K562 (cell line): ENCODE data around the gene ECM1. TPM values are rescaled to one million over a fixed set of nuclear protein-coding genes. Genes with fewer than 3 reads are reported as not detected.

ENCODE experiments used
- ATAC-seq: fragments of 200-7000 bp; cut with Tn5 transposase; 3 replicates; pipeline ENCODE4 v1.9.1; 2020; ENCODE audit warnings: moderate library complexity
- BruUV-seq: library from RNA; stranded (reverse); fragments of 400-500 nt; replicated peaks from 2 replicates; lab custom pipeline; 2021; lab: Mats Ljungman, UMichigan
- CTCF ChIA-PET: fragments of 300-600 bp; formaldehyde crosslinking; extraction: SDS; loops from one replicate; lab custom pipeline; 2021; ENCODE audit warnings: low intra/inter-chr PET ratio; lab: Yijun Ruan, JAX
- POLR2A ChIA-PET: fragments of 300-600, 350-650 bp; sonication (Branson Sonifier 250); formaldehyde crosslinking; extraction: SDS; loops from one replicate; lab custom pipeline; 2021; ENCODE audit warnings: antibody characterized with exemption, inconsistent platforms; lab: Yijun Ruan, JAX
- DNase-seq, 4 experiments: peaks; one replicate each; pipeline versions ENCODE4 v3.0.0 to v3.0.0-alpha.2; 2011 to 2018; ENCODE audit warnings: low spot score in 3 of 4, mixed read lengths in 3 of 4; ENCODE audit errors: extremely low read depth in 1 of 4
- FAIRE-seq: peaks from 2 replicates; lab custom pipeline; 2011; peaks lifted over from hg19 to GRCh38; lab: Jason Lieb, UNC
- H2AFZ ChIP-seq: 2 replicates; pipeline ENCODE4 v1.6.0; 2011; ENCODE audit warnings: low read depth, low read length, control low read depth, inconsistent platforms
- H3K27ac ChIP-seq: fragments of 200-600 bp; 3 replicates; pipeline ENCODE4 v1.8.0; 2011; ENCODE audit warnings: low read depth, mild to moderate bottlenecking, control low read depth, inconsistent platforms, low read length, moderate library complexity, mixed read lengths; ENCODE audit errors: extremely low read depth
- H3K27me3 ChIP-seq, 2 experiments: fragments of 300-600 bp in 1 of 2; 2 replicates in 1 of 2; 3 replicates in 1 of 2; pipeline versions ENCODE4 v1.6.0 to v1.8.0; 2011; ENCODE audit warnings: inconsistent platforms in 2 of 2, low read length in 2 of 2, mild to moderate bottlenecking in 1 of 2, mixed read lengths in 1 of 2, moderate library complexity in 1 of 2; ENCODE audit not compliant: control insufficient read depth in 2 of 2, insufficient read depth in 2 of 2
- H3K36me3 ChIP-seq: fragments of 300-600 bp; 3 replicates; pipeline ENCODE4 v1.8.0; 2011; ENCODE audit warnings: mild to moderate bottlenecking, low read length, inconsistent platforms; ENCODE audit not compliant: control insufficient read depth, insufficient read depth
- H3K4me1 ChIP-seq, 2 experiments: fragments of 200-600 bp in 1 of 2; replicated peaks in 1 of 2; 2 replicates in 1 of 2; 3 replicates in 1 of 2; pipeline versions ENCODE4 v1.5.1 to v1.8.0; 2011; ENCODE audit warnings: inconsistent platforms in 2 of 2, low read length in 2 of 2, mild to moderate bottlenecking in 1 of 2, mixed read lengths in 1 of 2, moderate library complexity in 1 of 2; ENCODE audit not compliant: control insufficient read depth in 2 of 2, insufficient read depth in 2 of 2
- H3K4me2 ChIP-seq: 2 replicates; pipeline ENCODE4 v1.6.1; 2011; ENCODE audit warnings: low read length, control low read depth, inconsistent platforms, mixed read lengths; ENCODE audit not compliant: insufficient read depth
- H3K4me3 ChIP-seq: fragments of 200-600 bp; sonication (generic), shearing (Covaris generic); 2 replicates; pipeline ENCODE4 v1.5.1; 2016; ENCODE audit warnings: control low read depth, inconsistent platforms
- H3K79me2 ChIP-seq: fragments of 200-600 bp; 3 replicates; pipeline ENCODE4 v1.8.0; 2011; ENCODE audit warnings: low read length, inconsistent platforms; ENCODE audit not compliant: control insufficient read depth, insufficient read depth
- H3K9ac ChIP-seq, 2 experiments: 2 replicates each; pipeline versions ENCODE4 v1.6.0 to v1.6.1; 2011; ENCODE audit warnings: low read depth in 2 of 2, low read length in 2 of 2, control low read depth in 1 of 2, inconsistent platforms in 1 of 2, mild to moderate bottlenecking in 1 of 2, mixed read lengths in 1 of 2; ENCODE audit not compliant: insufficient read depth in 1 of 2
- H3K9me1 ChIP-seq: one replicate; pipeline ENCODE4 v1.6.0; 2011; ENCODE audit warnings: inconsistent platforms, mild to moderate bottlenecking, low read length, moderate library complexity; ENCODE audit not compliant: control insufficient read depth, insufficient read depth
- H3K9me3 ChIP-seq: replicated peaks from 2 replicates; pipeline ENCODE4 v1.5.1; 2011; ENCODE audit warnings: low read depth, low read length, inconsistent platforms; ENCODE audit not compliant: control insufficient read depth, insufficient read depth
- H4K20me1 ChIP-seq: replicated peaks from 2 replicates; pipeline ENCODE4 v1.6.1; 2011; ENCODE audit warnings: low read length, inconsistent platforms, mixed read lengths; ENCODE audit not compliant: control insufficient read depth, insufficient read depth
- CC2D1A ChIP-seq: fragments of 450-650 bp; IDR thresholded peaks from 2 replicates; pipeline ENCODE4 v1.6.1; 2017; ENCODE audit warnings: mild to moderate bottlenecking
- CCNT2 ChIP-seq: IDR thresholded peaks from 2 replicates; pipeline ENCODE4 v1.6.1; 2011; ENCODE audit warnings: borderline replicate concordance, low read depth, mild to moderate bottlenecking, moderate library complexity, mixed read lengths, low read length; ENCODE audit not compliant: insufficient read length; ENCODE audit errors: extremely low read depth
- CEBPG ChIP-seq, 3 experiments: fragments of 200-800 bp in 1 of 3; sonication (Bioruptor generic) in 1 of 3; sonication (generic) in 1 of 3; formaldehyde crosslinking in 1 of 3; IDR thresholded peaks in 2 of 3; conservative IDR thresholded peaks in 1 of 3; 2 replicates each; pipeline versions ENCODE4 v1.6.1 to v1.8.0; 2016 to 2022; ENCODE audit warnings: missing compliant biosample characterization in 2 of 3, missing genetic modification characterization in 2 of 3, mild to moderate bottlenecking in 1 of 3, missing genetic modification reagents in 1 of 3
- CTCFL ChIP-seq: IDR thresholded peaks from 2 replicates; pipeline ENCODE4 v1.6.1; 2011; ENCODE audit warnings: borderline replicate concordance, low read depth, mild to moderate bottlenecking, moderate library complexity, low read length; ENCODE audit not compliant: insufficient read depth, poor library complexity, severe bottlenecking
- DEAF1 ChIP-seq: fragments of 450-650 bp; formaldehyde crosslinking; IDR thresholded peaks from 2 replicates; pipeline ENCODE4 v1.4.0; 2020; ENCODE audit warnings: mild to moderate bottlenecking, moderate library complexity
- ELF1 ChIP-seq: fragments of 200-800 bp; sonication (Bioruptor generic); IDR thresholded peaks from 2 replicates; pipeline ENCODE4 v1.6.1; 2016; ENCODE audit warnings: missing genetic modification characterization, missing compliant biosample characterization
- GATAD2A ChIP-seq: fragments of 450-650 bp; IDR thresholded peaks from 2 replicates; pipeline ENCODE4 v1.6.1; 2017
- HNRNPL ChIP-seq: fragments of 200-400 bp; formaldehyde crosslinking; IDR thresholded peaks from 2 replicates; pipeline ENCODE4 v1.6.1; 2017; ENCODE audit warnings: low read depth, mild to moderate bottlenecking, low read length
- KLF13 ChIP-seq: fragments of 450-650 bp; IDR thresholded peaks from 2 replicates; pipeline ENCODE4 v1.6.1; 2016; ENCODE audit warnings: missing genetic modification characterization, low read depth, mild to moderate bottlenecking, missing compliant biosample characterization, moderate library complexity, borderline replicate concordance
- NELFE ChIP-seq: IDR thresholded peaks from 2 replicates; pipeline ENCODE4 v1.6.1; 2011; ENCODE audit warnings: mild to moderate bottlenecking; ENCODE audit not compliant: insufficient read depth, insufficient read length
- PPARD ChIP-seq: fragments of 250-450 bp; sonication (Bioruptor Pico); IDR thresholded peaks from 2 replicates; pipeline ENCODE4 v1.8.0; 2022; ENCODE audit warnings: inconsistent platforms, mild to moderate bottlenecking, moderate library complexity
- SETDB1 ChIP-seq: IDR thresholded peaks from one replicate; pipeline ENCODE4 v1.6.1; 2012; ENCODE audit warnings: low read length, control low read depth, inconsistent platforms
- STAT5A ChIP-seq: IDR thresholded peaks from 2 replicates; pipeline ENCODE4 v1.6.1; 2012; ENCODE audit warnings: low read length, inconsistent platforms, borderline replicate concordance
- U2AF2 ChIP-seq: fragments of 200-400 bp; formaldehyde crosslinking; optimal IDR thresholded peaks from 2 replicates; pipeline ENCODE3; 2017; ENCODE audit warnings: low read depth, mild to moderate bottlenecking, low read length
- ZNF354B ChIP-seq: fragments of 250-450 bp; sonication (Bioruptor Pico); IDR thresholded peaks from 2 replicates; pipeline ENCODE4 v1.4.0; 2020
- ZNF431 ChIP-seq: sonication (generic); formaldehyde crosslinking; IDR thresholded peaks from 2 replicates; pipeline ENCODE4 v1.8.0; 2022; ENCODE audit warnings: mild to moderate bottlenecking, missing genetic modification reagents
- WGBS: fragments of 100-300 bp; shearing (Covaris generic); methylation state at CpG from one replicate; pipeline ENCODE4 v1.1.6; 2016; ENCODE audit warnings: low coverage, mixed read lengths; ENCODE audit not compliant: insufficient coverage; ENCODE audit errors: missing lambda C conversion rate; 5-methylcytosine and 5-hydroxymethylcytosine counted together
- in situ Hi-C: fragments of 300-500 bp; cut with MboI; formaldehyde crosslinking; loops from 4 replicates; pipeline ENCODE4 v1.15.0; 2018; ENCODE audit warnings: inconsistent platforms, mixed read lengths
- intact Hi-C: fragments of 100-400 bp; cut with micrococcal nuclease; formaldehyde crosslinking; loops from 2 replicates; pipeline ENCODE4 v1.14.2; 2022
- polyA plus RNA-seq, 8 experiments: library from polyadenylated mRNA; depleted of rRNA in 4 of 8; stranded (reverse) in 5 of 8; unstranded in 3 of 8; fragments of >200 nt; fragmentation: Nextera tagmentation in 2 of 8; fragmentation: Illumina TruSeq in 1 of 8; extraction: Ambion mirVana in 2 of 8; extraction: Trizol in 1 of 8; gene quantifications; 2 replicates each; pipeline versions ENCODE4 v1.2.1 to v1.2.3, GENCODE V29; 2011 to 2014; ENCODE audit warnings: inconsistent platforms in 1 of 8, missing spikeins in 1 of 8
- total RNA-seq, 7 experiments: library from RNA; depleted of rRNA in 6 of 7; stranded (reverse); fragments of >200 nt in 6 of 7; fragmentation: Illumina TruSeq in 2 of 7; extraction: Trizol in 2 of 7; gene quantifications; 2 replicates each; pipeline versions ENCODE4 v1.2.1 to v1.2.3, GENCODE V29; 2011 to 2021; ENCODE audit warnings: low replicate concordance in 1 of 7

Gene ECM1
- total and polyA plus RNA-seq, 9 of the 15 experiments (the other 6 are each of a cell fraction or from before 2014, with no cell fraction given) = 6.6 to 52.2 (median 12.8) TPM

- TF ChIP-seq CEBPG (CRISPR knock-in tag; IDR thresholded peaks at IDR 0.05) = no peak
- TF ChIP-seq CEBPG (tag; conservative IDR thresholded peaks at IDR 0.05 in 1 of 2, IDR thresholded peaks at IDR 0.05 in 1 of 2) = no peak
- TF ChIP-seq STAT5A = no peak
- no peak for TF ChIP-seq HNRNPL
- no peak for TF ChIP-seq NELFE
- no peak for TF ChIP-seq ZNF431 (CRISPR knock-in tag)
Observed at GRCh38 chr1:150507912-150508864, at the start of gene ECM1 (continued).

GRCh38 chr1:150464422-150464826 lies 43.5 kb upstream of the ECM1 start:
- peaks cover 53% of the 10 kb centered on the region for H3K36me3 ChIP-seq
- POLR2A ChIA-PET = no interaction called here
- TF ChIP-seq SETDB1 (no peak), CCNT2 (no peak), DEAF1 (CRISPR knock-in tag) (peak; percentile 50; the same call in 1 of the 2 replicates), CC2D1A (peak; percentile 27; the same call in 1 of the 2 replicates), KLF13 (tag) (peak; percentile 92; the same call in 1 of the 2 replicates), GATAD2A (no peak), ZNF354B (CRISPR knock-in tag) (no peak), CTCFL (peak; percentile 17), U2AF2 (no peak), ELF1 (tag) (no peak), PPARD (CRISPR knock-in tag) (no peak)

More at GRCh38 chr1:150464422-150464826, 43.5 kb upstream of the ECM1 start:
- no peak overlapping the region for H3K4me2 ChIP-seq
- CTCF ChIA-PET = interaction anchor here (0.5 to 2.0 kb wide), 9 partner anchors 52 to 531 kb away, joined by 3 to 9 read pairs (median 3); no protein-coding TSS in a partner anchor
- in situ Hi-C loops = no loop called here
- H3K79me2 ChIP-seq = no peaks in the 10 kb centered on the region
- WGBS = 44% methylated on average over 4 of the region's 4 CpGs
- no peaks in the 10 kb centered on the region for H3K27me3 ChIP-seq
- H3K4me1 ChIP-seq = no peaks in the 10 kb centered on the region
- ATAC-seq = peak; percentile 85
- FAIRE-seq = peak; percentile 84
- H3K9me1 ChIP-seq = no peaks in the 10 kb centered on the region
- H3K9ac ChIP-seq = no peak overlapping the region
- H4K20me1 ChIP-seq = no peaks in the 10 kb centered on the region
- H2AFZ ChIP-seq = no peak overlapping the region
- DNase-seq = peak; percentile 67 to 84 (median 77)
- no peaks in the 10 kb centered on the region for H3K9me3 ChIP-seq
- intact Hi-C loops = loop anchor here (5.0 kb wide), 2 partner anchors 53 to 348 kb away; partner anchors contain the start of gene FALEC
- H3K4me3 ChIP-seq = no peak overlapping the region
- no peak overlapping the region for H3K27ac ChIP-seq
- no TSS peak for BruUV-seq
